ENCODE results near the gene FSTL4.

FSTL4 gene

GRCh38 chr5:133147815-133148567 is 464.4 kb downstream of the FSTL4 start:
- DNase-seq = no peak

GRCh38 chr5:133147411-133147810 is 464.9 kb downstream of the FSTL4 start:
- DNase-seq = no peak

Data from T-helper 1 cell (primary cell).